ENCODE data around the gene SGCA. TPM values are rescaled to one million over a fixed set of nuclear protein-coding genes. Genes with fewer than 3 reads are reported as not detected.

SGCA gene
- total RNA-seq, 1 donor from 2014 or later: not detected

DNA sequence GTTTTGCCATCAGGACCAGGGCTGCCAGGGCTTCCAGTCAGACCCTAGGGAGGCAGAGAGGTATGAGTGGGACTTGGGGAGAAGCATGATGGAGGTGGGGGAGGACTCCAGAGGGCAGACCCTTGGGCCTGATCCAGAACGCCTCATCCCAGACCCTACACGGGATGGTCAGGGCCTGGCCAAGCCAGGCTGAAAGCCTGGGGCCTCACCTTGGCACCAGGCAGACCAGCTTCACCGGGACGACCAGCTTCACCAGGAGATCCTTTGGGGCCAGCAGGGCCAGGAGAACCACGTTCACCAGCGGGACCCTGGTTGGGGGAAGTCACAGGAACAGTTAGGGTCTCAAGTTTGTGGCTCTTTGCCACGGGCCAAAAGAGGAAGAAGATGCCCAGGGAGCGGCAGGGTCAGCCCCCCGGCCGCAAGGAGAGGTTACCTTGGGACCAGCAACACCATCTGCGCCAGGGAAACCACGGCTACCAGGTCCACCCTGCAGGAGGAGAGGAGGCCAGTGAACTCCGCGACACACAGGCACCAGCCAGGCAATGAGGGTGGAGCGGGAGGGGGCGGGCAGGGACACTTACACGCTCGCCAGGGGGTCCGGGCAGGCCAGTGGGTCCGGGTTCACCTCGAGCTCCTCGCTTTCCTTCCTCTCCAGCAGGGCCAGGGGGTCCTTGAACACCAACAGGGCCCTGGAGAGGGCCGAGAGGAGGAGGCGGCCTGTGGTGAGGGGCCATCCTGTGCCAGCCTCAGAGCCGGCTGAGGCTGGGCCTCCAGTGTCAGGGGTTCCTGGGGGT is 28.5 kb downstream of the SGCA start:
- Mint-ChIP-seq H3K4me3 (no peak overlapping the region), H3K27me3 (ENCODE audit: insufficient read depth, low read depth) (peaks cover 11% of the 10 kb centered on the region), H3K36me3 (peaks cover 2% of the 10 kb centered on the region), H3K27ac (no peak overlapping the region), H3K4me1 (peaks cover 5% of the 10 kb centered on the region), H3K9me3 (no peaks in the 10 kb centered on the region)
- peaks cover 10% of the 10 kb centered on the region for H3K27me3 ChIP-seq
- H3K4me2 ChIP-seq: no peak overlapping the region
- no peak overlapping the region for H3K9ac ChIP-seq
- H2AFZ ChIP-seq (replicated peaks): no peak overlapping the region
- H3K9me3 ChIP-seq (ENCODE audit: low read depth): no peaks in the 10 kb centered on the region
- H4K20me1 ChIP-seq (ENCODE audit: low read depth): no peaks in the 10 kb centered on the region
- no peak for TF ChIP-seq EZH2phosphoT487 (IDR thresholded peaks at IDR 0.05)
- no peak for TF ChIP-seq EZH2 (IDR thresholded peaks at IDR 0.05)
- TF ChIP-seq, protein P1, sequence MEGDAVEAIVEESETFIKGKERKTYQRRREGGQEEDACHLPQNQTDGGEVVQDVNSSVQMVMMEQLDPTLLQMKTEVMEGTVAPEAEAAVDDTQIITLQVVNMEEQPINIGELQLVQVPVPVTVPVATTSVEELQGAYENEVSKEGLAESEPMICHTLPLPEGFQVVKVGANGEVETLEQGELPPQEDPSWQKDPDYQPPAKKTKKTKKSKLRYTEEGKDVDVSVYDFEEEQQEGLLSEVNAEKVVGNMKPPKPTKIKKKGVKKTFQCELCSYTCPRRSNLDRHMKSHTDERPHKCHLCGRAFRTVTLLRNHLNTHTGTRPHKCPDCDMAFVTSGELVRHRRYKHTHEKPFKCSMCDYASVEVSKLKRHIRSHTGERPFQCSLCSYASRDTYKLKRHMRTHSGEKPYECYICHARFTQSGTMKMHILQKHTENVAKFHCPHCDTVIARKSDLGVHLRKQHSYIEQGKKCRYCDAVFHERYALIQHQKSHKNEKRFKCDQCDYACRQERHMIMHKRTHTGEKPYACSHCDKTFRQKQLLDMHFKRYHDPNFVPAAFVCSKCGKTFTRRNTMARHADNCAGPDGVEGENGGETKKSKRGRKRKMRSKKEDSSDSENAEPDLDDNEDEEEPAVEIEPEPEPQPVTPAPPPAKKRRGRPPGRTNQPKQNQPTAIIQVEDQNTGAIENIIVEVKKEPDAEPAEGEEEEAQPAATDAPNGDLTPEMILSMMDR (IDR thresholded peaks at IDR 0.05): no peak
- H3K27ac ChIP-seq: no peak overlapping the region
- H3K4me3 ChIP-seq: no peak overlapping the region
- H3K4me1 ChIP-seq: no peaks in the 10 kb centered on the region
- DNase-seq (ENCODE audit: low spot score): no peak
- no peaks in the 10 kb centered on the region for H3K36me3 ChIP-seq
- H3K79me2 ChIP-seq (ENCODE audit: low read depth): no peaks in the 10 kb centered on the region
- peaks cover 6% of the 10 kb centered on the region for H3F3A ChIP-seq (ENCODE audit: low read depth)

DNA sequence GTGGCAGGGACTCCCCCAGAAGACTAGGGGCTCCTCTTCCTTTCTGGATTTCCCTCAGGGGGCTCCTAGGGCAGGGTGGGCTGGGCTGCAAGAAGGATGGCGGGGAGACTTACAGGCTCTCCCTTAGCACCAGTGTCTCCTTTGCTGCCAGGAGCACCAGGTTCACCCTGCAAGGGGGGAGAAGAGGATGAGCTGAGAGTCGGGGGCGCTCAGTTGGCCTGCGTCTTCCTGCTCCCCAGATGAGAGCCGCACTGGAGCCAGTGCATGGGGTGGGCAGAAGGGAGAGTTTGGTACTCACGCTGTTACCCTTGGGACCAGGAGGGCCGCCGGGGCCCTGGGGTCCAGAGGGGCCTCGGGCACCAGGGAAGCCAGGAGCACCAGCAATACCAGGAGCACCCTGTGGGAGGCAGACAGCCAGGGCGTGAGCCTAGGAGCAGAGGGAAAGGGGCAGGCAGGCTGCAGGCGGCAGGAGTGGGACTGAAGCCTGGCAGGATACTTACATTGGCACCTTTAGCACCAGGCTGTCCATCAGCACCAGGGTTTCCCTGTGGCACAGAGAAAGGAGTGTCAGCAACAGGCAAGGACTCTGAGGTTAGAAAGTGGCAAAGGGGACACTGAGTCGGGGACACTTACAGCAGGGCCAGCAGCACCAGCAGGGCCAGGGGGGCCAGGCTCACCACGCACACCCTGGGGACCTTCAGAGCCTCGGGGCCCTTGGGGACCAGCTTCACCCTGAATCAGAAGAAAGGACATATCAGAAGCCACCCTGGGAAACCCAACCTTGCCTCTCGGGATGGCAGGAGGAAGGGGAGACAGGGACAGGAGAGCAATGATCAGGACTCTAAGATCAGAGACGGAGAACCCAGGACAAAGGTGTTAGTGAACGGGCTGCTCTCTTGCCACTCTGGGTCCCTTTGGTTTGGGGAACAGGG is 29.4 kb downstream of the SGCA start:
- Histone ChIP-seq H3K9ac (no peak overlapping the region), H3K4me2 (no peak overlapping the region), H3K79me2 (ENCODE audit: low read depth) (no peaks in the 10 kb centered on the region), H3F3A (ENCODE audit: low read depth) (peaks cover 12% of the 10 kb centered on the region), H4K20me1 (ENCODE audit: low read depth) (no peaks in the 10 kb centered on the region), H3K36me3 (no peaks in the 10 kb centered on the region), H3K27me3 (peaks cover 17% of the 10 kb centered on the region), H3K9me3 (ENCODE audit: low read depth) (no peaks in the 10 kb centered on the region), H2AFZ (replicated peaks) (no peak overlapping the region), H3K27ac (no peak overlapping the region), H3K4me1 (no peaks in the 10 kb centered on the region), H3K4me3 (no peak overlapping the region)
- no peak for DNase-seq (ENCODE audit: low spot score)
- no peak overlapping the region for H3K4me3 Mint-ChIP-seq
- TF ChIP-seq, protein P1 (IDR thresholded peaks at IDR 0.05): no peak
- TF ChIP-seq EZH2phosphoT487 (IDR thresholded peaks at IDR 0.05) (no peak), EZH2 (IDR thresholded peaks at IDR 0.05) (no peak)
- peak overlapping the region; percentile 50 for H3K27ac Mint-ChIP-seq
- peaks cover 11% of the 10 kb centered on the region for H3K27me3 Mint-ChIP-seq (ENCODE audit: insufficient read depth, low read depth)
- H3K9me3 Mint-ChIP-seq: no peaks in the 10 kb centered on the region
- peaks cover 10% of the 10 kb centered on the region for H3K4me1 Mint-ChIP-seq
- no peaks in the 10 kb centered on the region for H3K36me3 Mint-ChIP-seq

DNA sequence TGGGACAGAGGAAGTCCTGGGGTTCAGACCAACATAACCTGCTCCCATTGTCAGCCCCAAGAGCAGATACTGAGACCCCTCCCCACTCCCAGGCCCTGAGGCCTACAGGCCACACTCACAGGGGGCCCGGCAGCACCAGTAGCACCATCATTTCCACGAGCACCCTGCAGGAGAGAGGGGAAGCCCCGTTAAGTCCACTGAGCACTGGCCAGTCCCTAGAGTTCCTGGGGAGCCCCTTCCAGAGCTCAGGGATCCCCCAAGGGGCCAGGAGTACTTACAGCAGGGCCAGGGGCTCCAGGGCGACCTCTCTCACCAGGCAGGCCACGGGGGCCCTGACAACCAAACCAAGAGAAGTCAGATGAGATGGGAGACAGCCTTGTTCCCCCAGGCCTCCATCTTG is 30.2 kb downstream of the SGCA start:
- TF ChIP-seq EZH2 (IDR thresholded peaks at IDR 0.05) (no peak), EZH2phosphoT487 (IDR thresholded peaks at IDR 0.05) (no peak)
- TF ChIP-seq, protein P1 (IDR thresholded peaks at IDR 0.05): no peak
- H4K20me1 ChIP-seq (ENCODE audit: low read depth): no peaks in the 10 kb centered on the region
- peaks cover 14% of the 10 kb centered on the region for H3K4me1 Mint-ChIP-seq
- H3K4me3 ChIP-seq: no peak overlapping the region
- H3K36me3 Mint-ChIP-seq: no peaks in the 10 kb centered on the region
- no peak overlapping the region for H3K4me2 ChIP-seq
- H3K27me3 ChIP-seq: peaks cover 21% of the 10 kb centered on the region
- H2AFZ ChIP-seq (replicated peaks): no peak overlapping the region
- H3K4me3 Mint-ChIP-seq: no peak overlapping the region
- DNase-seq (ENCODE audit: low spot score): no peak
- H3K79me2 ChIP-seq (ENCODE audit: low read depth): no peaks in the 10 kb centered on the region
- no peaks in the 10 kb centered on the region for H3K9me3 ChIP-seq (ENCODE audit: low read depth)
- peaks cover 14% of the 10 kb centered on the region for H3K27me3 Mint-ChIP-seq (ENCODE audit: insufficient read depth, low read depth)
- no peak overlapping the region for H3K27ac ChIP-seq
- no peaks in the 10 kb centered on the region for H3K4me1 ChIP-seq
- H3K36me3 ChIP-seq: no peaks in the 10 kb centered on the region
- peaks cover 14% of the 10 kb centered on the region for H3F3A ChIP-seq (ENCODE audit: low read depth)
- no peak overlapping the region for H3K9ac ChIP-seq
- no peak overlapping the region for H3K27ac Mint-ChIP-seq
- no peaks in the 10 kb centered on the region for H3K9me3 Mint-ChIP-seq
